ENCODE measurements around the gene GPR146. TPM values are rescaled to one million over a fixed set of nuclear protein-coding genes. Genes with fewer than 3 reads are reported as not detected.
A peak's percentile ranks its signal among the peaks of the same experiment; 100 is the strongest.

GPR146 gene
- total and polyA plus RNA-seq, 4 experiments from 2014 or later, result 8.8 to 22.2 (median 10.1) TPM

- DNase-seq, result peak; percentile 79 to 84 (median 80)
- Mint-ChIP-seq H3K27me3 (no peaks in the 10 kb centered on the region), H3K4me1 (peaks cover 6 to 28% (median 12%) of the 10 kb centered on the region in 4 donors), H3K27ac (peak overlapping the region in 1 of 7 donors; percentile 62), H3K9me3 (no peaks in the 10 kb centered on the region), H3K36me3 (no peaks in the 10 kb centered on the region), H3K4me3 (peak overlapping the region; percentile 25 to 79 (median 73))
- H3K4me3 ChIP-seq (ENCODE audit: low read length in 2 of 2), result peak overlapping the region in 1 of 2 donors; percentile 42
- H3K27ac ChIP-seq (ENCODE audit: low read depth, low read length), result no peak overlapping the region
- CTCF ChIA-PET (ENCODE audit: partially characterized antibody), result interaction anchor here (0.8 to 11.9 kb wide), 23 partner anchors 10 to 156 kb away, joined by 3 to 359 read pairs (median 7); partner anchors contain the start of genes COX19 and GPR146
- POLR2A ChIA-PET (ENCODE audit: partially characterized antibody), result interaction anchor here (0.7 to 2.5 kb wide), 5 partner anchors 21 to 91 kb away, joined by 3 to 44 read pairs (median 3); partner anchors contain the start of genes COX19 and GPR146
- H3K36me3 ChIP-seq (ENCODE audit: insufficient read depth, low read length), result no peaks in the 10 kb centered on the region
- H3K9me3 ChIP-seq (ENCODE audit: control insufficient read depth in 1 of 2, low read length in 2 of 2), result no peaks in the 10 kb centered on the region
- H3K4me1 ChIP-seq (ENCODE audit: insufficient read depth, low read length), result peaks cover 11% of the 10 kb centered on the region
- intact Hi-C loops (cut with micrococcal nuclease), result loop anchor here (1.0 to 2.0 kb wide), 3 partner anchors 21 to 156 kb away; partner anchors contain the start of gene GPR146
- H3K27me3 ChIP-seq (ENCODE audit: insufficient read depth, low read length), result no peaks in the 10 kb centered on the region
Observed at GRCh38 chr7:1065585-1066241, 21.4 kb downstream of the GPR146 start.

- H3K36me3 Mint-ChIP-seq, result no peaks in the 10 kb centered on the region
- H3K36me3 ChIP-seq (ENCODE audit: insufficient read depth, low read length), result no peaks in the 10 kb centered on the region
- ChIA-PET CTCF (ENCODE audit: partially characterized antibody) (interaction anchor here (0.9 to 11.9 kb wide), 19 partner anchors 9 to 157 kb away, joined by 3 to 359 read pairs (median 7); partner anchors contain the start of gene COX19), POLR2A (ENCODE audit: partially characterized antibody) (interaction anchor here (0.7 to 2.5 kb wide), 4 partner anchors 21 to 91 kb away, joined by 3 to 44 read pairs (median 8); partner anchors contain the start of genes COX19 and GPR146)
- no peaks in the 10 kb centered on the region for H3K27me3 ChIP-seq (ENCODE audit: insufficient read depth, low read length)
- no peak overlapping the region for H3K4me3 Mint-ChIP-seq
- no peak overlapping the region for H3K4me3 ChIP-seq (ENCODE audit: low read length in 2 of 2)
- intact Hi-C loops (cut with micrococcal nuclease), result no loop called here
- H3K4me1 Mint-ChIP-seq, result peaks cover 6 to 27% (median 12%) of the 10 kb centered on the region in 4 donors
- no peaks in the 10 kb centered on the region for H3K9me3 ChIP-seq (ENCODE audit: control insufficient read depth in 1 of 2, low read length in 2 of 2)
- no peaks in the 10 kb centered on the region for H3K9me3 Mint-ChIP-seq
- no peak overlapping the region for H3K27ac Mint-ChIP-seq
- H3K27ac ChIP-seq (ENCODE audit: low read depth, low read length), result no peak overlapping the region
- DNase-seq, result no peak
- H3K4me1 ChIP-seq (ENCODE audit: insufficient read depth, low read length), result peaks cover 11% of the 10 kb centered on the region
- H3K27me3 Mint-ChIP-seq, result no peaks in the 10 kb centered on the region
Observed at GRCh38 chr7:1066242-1066588, 21.9 kb downstream of the GPR146 start.

GRCh38 chr7:1068013-1068412, 23.7 kb downstream of the GPR146 start:
- Mint-ChIP-seq H3K4me3 (no peak overlapping the region), H3K9me3 (no peaks in the 10 kb centered on the region), H3K27me3 (no peaks in the 10 kb centered on the region), H3K27ac (no peak overlapping the region), H3K36me3 (no peaks in the 10 kb centered on the region), H3K4me1 (peaks cover 4 to 13% (median 8%) of the 10 kb centered on the region in 4 donors)
- Histone ChIP-seq H3K27ac (ENCODE audit: low read depth, low read length) (no peak overlapping the region), H3K4me1 (ENCODE audit: insufficient read depth, low read length) (peaks cover 11% of the 10 kb centered on the region), H3K9me3 (ENCODE audit: control insufficient read depth in 1 of 2, low read length in 2 of 2) (no peaks in the 10 kb centered on the region), H3K4me3 (ENCODE audit: low read length in 2 of 2) (no peak overlapping the region), H3K27me3 (ENCODE audit: insufficient read depth, low read length) (no peaks in the 10 kb centered on the region), H3K36me3 (ENCODE audit: insufficient read depth, low read length) (no peaks in the 10 kb centered on the region)
- CTCF ChIA-PET (ENCODE audit: partially characterized antibody), result interaction anchor here (1.2 to 11.9 kb wide), 3 partner anchors 9 to 73 kb away, joined by 4 to 359 read pairs (median 6); no protein-coding TSS in a partner anchor
- POLR2A ChIA-PET (ENCODE audit: partially characterized antibody), result no interaction called here
- intact Hi-C loops (cut with micrococcal nuclease), result no loop called here
- DNase-seq, result no peak

- CTCF ChIA-PET (ENCODE audit: partially characterized antibody), result interaction anchor here (0.7 to 11.9 kb wide), 4 partner anchors 9 to 73 kb away, joined by 3 to 359 read pairs (median 5); no protein-coding TSS in a partner anchor
- no peaks in the 10 kb centered on the region for H3K9me3 Mint-ChIP-seq
- Histone ChIP-seq H3K27ac (ENCODE audit: low read depth, low read length) (no peak overlapping the region), H3K36me3 (ENCODE audit: insufficient read depth, low read length) (no peaks in the 10 kb centered on the region), H3K4me1 (ENCODE audit: insufficient read depth, low read length) (peaks cover 11% of the 10 kb centered on the region), H3K9me3 (ENCODE audit: control insufficient read depth in 1 of 2, low read length in 2 of 2) (no peaks in the 10 kb centered on the region), H3K27me3 (ENCODE audit: insufficient read depth, low read length) (no peaks in the 10 kb centered on the region), H3K4me3 (ENCODE audit: low read length in 2 of 2) (no peak overlapping the region)
- peaks cover 4 to 13% (median 8%) of the 10 kb centered on the region in 4 donors for H3K4me1 Mint-ChIP-seq
- H3K27ac Mint-ChIP-seq, result peak overlapping the region in 1 of 7 donors; percentile 23
- H3K27me3 Mint-ChIP-seq, result no peaks in the 10 kb centered on the region
- DNase-seq, result no peak
- H3K36me3 Mint-ChIP-seq, result no peaks in the 10 kb centered on the region
- H3K4me3 Mint-ChIP-seq, result no peak overlapping the region
- POLR2A ChIA-PET (ENCODE audit: partially characterized antibody), result no interaction called here
- intact Hi-C loops (cut with micrococcal nuclease), result no loop called here
Observed at GRCh38 chr7:1068619-1069018, 24.3 kb downstream of the GPR146 start.

- Mint-ChIP-seq H3K36me3 (no peaks in the 10 kb centered on the region), H3K4me1 (peaks cover 1 to 4% (median 2%) of the 10 kb centered on the region in 4 donors), H3K9me3 (no peaks in the 10 kb centered on the region), H3K27ac (no peak overlapping the region), H3K4me3 (no peak overlapping the region), H3K27me3 (no peaks in the 10 kb centered on the region)
- intact Hi-C loops (cut with micrococcal nuclease), result no loop called here
- H3K4me3 ChIP-seq (ENCODE audit: low read length in 2 of 2), result no peak overlapping the region
- H3K27ac ChIP-seq (ENCODE audit: low read depth, low read length), result no peak overlapping the region
- CTCF ChIA-PET (ENCODE audit: partially characterized antibody), result no interaction called here
- H3K9me3 ChIP-seq (ENCODE audit: control insufficient read depth in 1 of 2, low read length in 2 of 2), result no peaks in the 10 kb centered on the region
- H3K27me3 ChIP-seq (ENCODE audit: insufficient read depth, low read length), result no peaks in the 10 kb centered on the region
- H3K36me3 ChIP-seq (ENCODE audit: insufficient read depth, low read length), result no peaks in the 10 kb centered on the region
- POLR2A ChIA-PET (ENCODE audit: partially characterized antibody), result no interaction called here
- DNase-seq, result no peak
- peaks cover 6% of the 10 kb centered on the region for H3K4me1 ChIP-seq (ENCODE audit: insufficient read depth, low read length)
Observed at GRCh38 chr7:1070544-1071011, 26.2 kb downstream of the GPR146 start.

- H3K4me3 ChIP-seq (ENCODE audit: low read length in 2 of 2), result no peak overlapping the region
- H3K27ac ChIP-seq (ENCODE audit: low read depth, low read length), result no peak overlapping the region
- H3K9me3 ChIP-seq (ENCODE audit: control insufficient read depth in 1 of 2, low read length in 2 of 2), result no peaks in the 10 kb centered on the region
- Mint-ChIP-seq H3K36me3 (no peaks in the 10 kb centered on the region), H3K27me3 (no peaks in the 10 kb centered on the region), H3K4me3 (no peak overlapping the region), H3K9me3 (no peaks in the 10 kb centered on the region), H3K27ac (no peak overlapping the region), H3K4me1 (no peaks in the 10 kb centered on the region)
- ChIA-PET POLR2A (ENCODE audit: partially characterized antibody) (interaction anchor here (1.4 kb wide), 1 partner anchor 43 kb away, joined by 4 read pairs; no protein-coding TSS in a partner anchor), CTCF (ENCODE audit: partially characterized antibody) (interaction anchor here (1.9 kb wide), 1 partner anchor 78 kb away, joined by 5 read pairs; no protein-coding TSS in a partner anchor)
- intact Hi-C loops (cut with micrococcal nuclease), result no loop called here
- DNase-seq, result no peak
- H3K27me3 ChIP-seq (ENCODE audit: insufficient read depth, low read length), result no peaks in the 10 kb centered on the region
- no peaks in the 10 kb centered on the region for H3K36me3 ChIP-seq (ENCODE audit: insufficient read depth, low read length)
- no peaks in the 10 kb centered on the region for H3K4me1 ChIP-seq (ENCODE audit: insufficient read depth, low read length)
Observed at GRCh38 chr7:1071731-1072254, 27.4 kb downstream of the GPR146 start.
